Measurements from ENCODE around the gene TFEB.

DNA sequence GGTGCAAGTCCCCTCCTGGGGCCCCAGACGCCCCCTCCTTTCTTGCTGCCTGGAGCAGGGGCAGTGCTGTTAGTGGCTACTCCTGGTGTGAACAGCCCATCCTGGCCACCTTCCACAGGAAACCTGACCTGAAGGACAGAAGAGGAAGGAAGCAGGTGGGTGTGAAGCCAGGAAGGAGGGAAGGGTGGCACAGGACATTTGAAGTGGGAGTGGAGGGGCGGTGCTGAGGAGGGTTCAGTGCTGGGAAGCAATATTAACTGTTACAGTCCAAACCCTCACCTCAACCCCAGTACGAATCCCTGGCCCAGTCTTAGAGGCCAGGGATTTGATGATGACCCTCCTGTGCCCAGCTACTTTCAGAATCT lies 45.9 kb upstream of the TFEB start:
- TF ChIP-seq POLR2A (IDR thresholded peaks at IDR 0.05), result no peak
- TF ChIP-seq CTCF (IDR thresholded peaks at IDR 0.05), result no peak

Data from Peyer's patch (tissue), 4 donors.